ENCODE data around the gene SYCE3.
"Not testable (repeated sequence)": the region's sequence is repeated elsewhere in the genome, so short reads cannot be mapped to it uniquely, and the experiment has no call there.

The SYCE3 gene, protein sequence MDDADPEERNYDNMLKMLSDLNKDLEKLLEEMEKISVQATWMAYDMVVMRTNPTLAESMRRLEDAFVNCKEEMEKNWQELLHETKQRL

DNA sequence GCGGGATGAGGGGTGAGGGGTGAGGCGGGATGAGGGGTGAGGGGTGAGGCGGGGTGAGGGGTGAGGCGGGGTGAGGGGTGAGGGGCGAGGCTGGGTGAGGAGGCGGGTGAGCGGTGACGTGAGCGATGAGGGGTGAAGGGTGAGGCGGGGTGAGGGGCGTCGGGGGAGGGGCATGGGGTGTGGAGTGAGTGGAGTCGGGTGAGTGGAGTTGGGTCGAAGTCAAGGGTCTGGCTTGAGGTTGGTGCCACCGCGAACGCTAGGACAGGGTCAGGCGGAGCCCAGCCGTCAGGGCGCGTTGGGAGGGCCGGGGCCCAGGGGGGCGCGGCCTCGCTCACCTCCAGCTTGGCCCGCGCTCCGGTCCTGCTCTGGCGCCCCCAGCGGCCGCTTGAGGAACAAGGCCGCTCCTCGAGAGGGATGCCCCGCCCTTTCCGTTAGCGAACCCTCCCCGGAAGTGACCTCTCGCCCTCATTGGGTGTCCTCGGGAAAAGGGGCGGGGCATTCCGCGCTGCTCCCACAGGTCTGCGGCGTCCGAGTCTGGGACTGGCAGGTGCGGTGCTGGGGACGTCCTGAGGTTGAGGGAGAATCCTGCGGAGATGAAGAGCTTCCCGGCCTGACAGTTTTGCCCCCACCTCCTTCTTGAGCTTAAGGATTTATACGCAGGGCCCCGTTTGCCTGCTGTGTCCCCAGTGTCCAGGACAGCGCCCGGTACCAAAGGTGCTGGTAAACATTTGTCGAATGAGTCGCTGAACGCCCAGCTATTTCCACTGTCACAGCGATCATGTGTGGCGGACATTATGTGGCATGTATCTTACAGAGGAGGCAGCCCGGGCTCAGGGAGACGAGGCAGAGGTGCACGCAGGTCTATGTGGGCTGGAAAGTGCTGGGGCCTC, at the start of gene SYCE3:
TSS of gene SYCE3 (minus strand) at position 397 of the 890 bp plus-strand sequence. CDS start 6,514 bp downstream, outside the sequence.
- peak; percentile 94 for DNase-seq

DNA sequence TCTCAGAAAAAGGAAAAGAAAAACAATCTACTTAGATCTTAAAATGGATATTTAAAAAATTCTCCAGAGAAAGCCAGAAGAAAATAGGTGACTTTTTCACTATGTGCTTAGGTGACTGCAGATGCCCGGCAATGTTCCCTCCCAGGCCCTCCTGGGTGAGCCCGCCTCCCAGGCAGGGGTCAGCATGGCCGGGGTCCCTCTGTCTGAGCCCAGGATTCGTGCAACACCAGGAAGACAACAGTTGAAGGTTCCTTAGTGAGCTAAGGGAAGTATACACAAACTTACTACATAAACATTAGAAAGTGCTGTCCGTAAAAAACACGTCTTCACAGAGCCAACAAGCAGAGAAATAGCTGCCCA, 49.4 kb upstream of the SYCE3 start:
- no peak for DNase-seq

- DNase-seq, result no peak
These were observed 48.8 kb upstream of the SYCE3 start for GRCh38 chr22:50611341-50612060.

- no peak for DNase-seq
These were observed 47.9 kb upstream of the SYCE3 start for GRCh38 chr22:50610581-50610980.

DNA sequence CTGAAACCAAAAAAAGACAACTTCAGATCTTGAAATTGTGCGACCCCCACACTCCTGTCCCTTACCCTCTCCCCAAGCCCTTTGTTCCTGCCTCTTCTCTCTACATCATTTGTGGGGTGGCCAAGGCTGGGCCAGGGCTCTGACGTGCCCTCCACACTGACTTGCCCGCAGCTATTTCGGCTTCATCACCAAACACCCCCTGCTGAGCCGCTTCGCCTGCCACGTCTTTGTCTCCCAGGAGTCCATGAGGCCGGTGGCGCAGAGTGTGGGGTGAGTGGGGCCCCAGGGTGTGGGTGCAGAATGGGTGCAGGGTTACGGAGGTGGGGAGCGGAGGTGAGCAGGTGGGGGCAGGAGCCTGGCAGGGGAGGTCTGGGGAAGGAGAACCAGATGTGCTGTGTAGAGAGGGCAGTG, 47.3 kb upstream of the SYCE3 start:
- DNase-seq, result no peak

DNA sequence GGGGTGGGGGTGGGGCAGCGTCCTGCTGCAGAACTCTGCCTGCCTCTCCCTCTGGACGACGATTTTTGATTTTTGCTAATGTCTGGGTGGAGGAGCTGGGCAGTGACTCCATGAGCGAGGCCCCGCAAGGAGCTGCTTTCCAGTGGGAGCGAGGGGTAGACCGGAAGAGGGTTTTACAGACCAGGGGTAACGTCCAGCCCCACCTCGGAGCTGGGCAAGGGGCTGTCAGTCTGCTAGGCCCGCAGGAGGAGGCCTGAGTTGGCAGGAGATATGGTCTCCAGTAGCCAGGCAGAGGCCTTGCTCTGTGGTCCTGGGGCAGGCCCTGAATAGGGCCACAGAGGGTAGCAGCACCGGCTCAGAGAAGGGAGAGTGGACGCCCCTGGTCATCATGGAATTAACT, 46.9 kb upstream of the SYCE3 start:
- no peak for DNase-seq

GRCh38 chr22:50608996-50609395, 46.3 kb upstream of the SYCE3 start:
- no peak for DNase-seq

GRCh38 chr22:50608058-50608840, 45.5 kb upstream of the SYCE3 start:
- DNase-seq, result not testable (repeated sequence)

DNA sequence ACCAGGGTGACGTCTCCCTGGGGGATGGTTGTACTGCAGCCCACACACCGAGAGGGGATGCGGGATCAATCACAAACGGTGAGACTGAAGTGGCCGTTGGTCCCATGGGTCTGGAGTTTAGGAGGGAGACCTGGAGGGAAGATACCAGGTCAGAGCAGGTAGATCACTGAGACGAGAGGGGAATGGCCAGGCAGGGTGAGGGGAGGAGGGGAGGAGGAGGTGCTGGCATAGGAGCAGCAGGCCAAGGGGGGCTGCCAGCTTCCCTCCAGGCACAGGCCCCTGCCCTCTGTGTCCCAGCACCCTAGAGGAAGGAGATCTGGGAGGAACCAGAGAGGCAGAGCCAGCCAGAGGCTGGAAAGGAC, 44.9 kb upstream of the SYCE3 start:
- no peak for DNase-seq

GRCh38 chr22:50606946-50607658, 44.4 kb upstream of the SYCE3 start:
- DNase-seq, result no peak

DNA sequence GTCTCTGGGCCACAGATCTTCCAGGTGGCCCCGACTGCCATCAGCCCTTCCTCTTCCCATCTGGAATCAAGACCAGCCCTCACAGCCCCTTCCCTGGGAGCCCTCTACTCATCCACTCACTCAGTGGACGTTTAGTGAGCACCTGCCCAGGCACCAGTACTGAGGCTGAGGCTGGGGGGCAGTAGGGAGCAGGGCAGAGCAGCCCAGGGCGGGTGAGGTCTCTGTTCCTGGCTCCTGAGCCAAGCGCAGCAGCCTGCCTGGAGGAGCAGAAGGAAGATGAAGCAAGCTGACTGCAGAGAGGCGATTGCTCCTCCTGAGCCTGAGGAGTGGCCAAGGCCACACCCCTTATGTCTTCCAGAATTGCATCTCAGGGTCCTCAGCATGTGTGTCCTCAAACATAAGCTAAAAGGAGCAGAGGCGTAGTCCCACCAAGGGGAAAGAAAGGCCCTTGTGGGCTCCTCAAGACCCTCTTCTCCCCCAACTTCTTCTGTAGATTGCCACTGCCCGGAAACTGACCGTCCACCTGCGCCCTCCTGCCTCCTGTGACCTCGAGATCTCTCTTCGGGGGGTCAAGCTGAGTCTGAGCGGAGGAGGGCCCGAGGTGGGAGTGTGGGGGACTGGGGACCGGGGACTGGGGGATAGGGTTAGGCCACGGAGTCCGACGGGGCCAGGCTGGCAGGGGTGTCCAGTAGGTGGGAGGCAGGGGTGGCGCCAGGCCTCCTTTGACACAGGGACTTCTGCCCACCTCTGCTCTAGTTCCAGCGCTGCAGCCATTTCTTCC, 43.6 kb upstream of the SYCE3 start:
- no peak for DNase-seq

GRCh38 chr22:50605613-50606074, 42.9 kb upstream of the SYCE3 start:
- DNase-seq, result no peak

DNA sequence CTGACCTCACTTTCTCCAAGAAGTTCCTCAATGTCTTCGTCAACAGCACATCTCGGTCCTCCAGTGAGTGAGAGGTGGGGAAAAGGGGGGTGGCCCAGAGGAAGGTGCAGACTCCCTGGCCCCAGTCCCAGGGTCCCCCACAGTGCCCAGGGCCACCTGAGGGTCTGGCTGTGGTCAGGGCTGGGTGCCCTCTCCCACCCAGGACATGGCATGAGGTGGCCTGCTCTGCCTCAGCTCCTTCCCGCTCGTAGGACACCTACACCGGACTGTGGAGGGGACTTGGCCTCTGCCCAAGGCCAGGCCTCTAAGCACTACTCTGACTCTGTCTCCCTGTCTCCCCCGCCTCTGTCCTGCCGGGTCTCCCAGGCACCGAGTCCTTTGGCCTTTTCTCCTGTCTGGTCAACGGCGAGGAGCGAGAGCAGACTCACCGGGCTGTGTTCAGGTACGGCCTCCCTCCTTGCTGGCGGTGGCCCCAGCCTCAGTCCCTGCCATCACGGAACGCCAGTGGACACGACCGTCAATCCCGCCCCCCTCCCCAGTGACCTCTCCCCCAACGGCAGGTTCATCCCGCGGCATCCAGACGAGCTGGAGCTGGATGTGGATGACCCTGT, 42.4 kb upstream of the SYCE3 start:
- no peak for DNase-seq

- DNase-seq, result no peak
These were observed 41.7 kb upstream of the SYCE3 start for GRCh38 chr22:50604256-50605001.

GRCh38 chr22:50603511-50604255, 41.0 kb upstream of the SYCE3 start:
- DNase-seq, result no peak

- no peak for DNase-seq
These were observed 39.6 kb upstream of the SYCE3 start for GRCh38 chr22:50602338-50602700.

DNA sequence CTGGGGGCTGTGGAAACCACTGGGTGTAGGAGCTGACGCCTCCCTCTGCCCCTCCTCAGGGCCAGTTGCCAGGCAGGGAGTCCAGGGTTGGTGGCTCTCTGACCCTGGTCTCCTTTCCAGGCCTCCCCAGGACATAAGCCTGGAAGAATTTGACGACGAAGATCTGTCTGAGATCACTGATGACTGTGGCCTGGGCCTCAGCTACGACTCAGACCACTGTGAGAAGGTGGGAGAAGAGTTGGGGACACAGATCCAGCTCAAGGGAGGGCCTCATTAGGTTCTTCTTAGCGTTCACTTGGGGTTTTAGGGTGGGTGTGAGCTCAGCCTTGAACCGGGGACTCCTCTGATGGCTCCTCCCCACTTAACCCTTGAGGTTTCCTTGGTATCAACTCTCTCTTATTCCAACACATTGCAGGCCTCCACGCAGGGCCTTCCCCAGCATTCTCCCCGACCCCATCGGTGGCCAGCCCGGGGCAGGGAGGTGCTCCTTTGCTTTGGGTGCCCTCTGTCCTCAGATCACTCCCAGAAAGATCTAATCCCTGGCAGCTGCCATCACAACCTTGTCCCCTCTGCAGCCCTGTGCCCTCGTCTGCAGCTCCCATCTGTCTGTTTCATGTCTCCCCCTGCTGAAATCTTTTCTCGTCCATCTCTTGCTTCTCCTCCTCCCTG, 39.1 kb upstream of the SYCE3 start:
- DNase-seq, result no peak

GRCh38 chr22:50600967-50601668, 38.4 kb upstream of the SYCE3 start:
- no peak for DNase-seq

- peak; percentile 33 for DNase-seq
These were observed 37.8 kb upstream of the SYCE3 start, which contains the start of gene MAPK8IP2 for GRCh38 chr22:50600538-50600937. Gene MAPK8IP2, plus strand, starts transcription at chr22:50600793. Its CDS starts 26 bp downstream, at chr22:50600819.

Data from NCI-H1105 (cell line).